Measurements from ENCODE around the gene SPEG. TPM values are rescaled to one million over a fixed set of nuclear protein-coding genes. Genes with fewer than 3 reads are reported as not detected.

SPEG gene
- total RNA-seq, 2 donors from 2014 or later: 82.2 to 90.8 TPM

DNA sequence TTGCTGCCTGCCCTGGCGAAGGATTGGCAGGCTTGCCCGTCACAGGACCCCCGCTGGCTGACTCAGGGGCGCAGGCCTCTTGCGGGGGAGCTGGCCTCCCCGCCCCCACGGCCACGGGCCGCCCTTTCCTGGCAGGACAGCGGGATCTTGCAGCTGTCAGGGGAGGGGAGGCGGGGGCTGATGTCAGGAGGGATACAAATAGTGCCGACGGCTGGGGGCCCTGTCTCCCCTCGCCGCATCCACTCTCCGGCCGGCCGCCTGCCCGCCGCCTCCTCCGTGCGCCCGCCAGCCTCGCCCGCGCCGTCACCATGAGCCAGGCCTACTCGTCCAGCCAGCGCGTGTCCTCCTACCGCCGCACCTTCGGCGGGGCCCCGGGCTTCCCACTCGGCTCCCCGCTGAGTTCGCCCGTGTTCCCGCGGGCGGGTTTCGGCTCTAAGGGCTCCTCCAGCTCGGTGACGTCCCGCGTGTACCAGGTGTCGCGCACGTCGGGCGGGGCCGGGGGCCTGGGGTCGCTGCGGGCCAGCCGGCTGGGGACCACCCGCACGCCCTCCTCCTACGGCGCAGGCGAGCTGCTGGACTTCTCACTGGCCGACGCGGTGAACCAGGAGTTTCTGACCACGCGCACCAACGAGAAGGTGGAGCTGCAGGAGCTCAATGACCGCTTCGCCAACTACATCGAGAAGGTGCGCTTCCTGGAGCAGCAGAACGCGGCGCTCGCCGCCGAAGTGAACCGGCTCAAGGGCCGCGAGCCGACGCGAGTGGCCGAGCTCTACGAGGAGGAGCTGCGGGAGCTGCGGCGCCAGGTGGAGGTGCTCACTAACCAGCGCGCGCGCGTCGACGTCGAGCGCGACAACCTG, 16.3 kb upstream of the SPEG start, which contains the start of gene DES:
Gene DES (plus strand): TSS at position 223 of the 857 bp plus-strand sequence. CDS start 86 bp downstream, at position 309.
- peaks cover 0 to 5% of the 10 kb centered on the region in 2 donors for H3K27me3 ChIP-seq
- H3K27ac ChIP-seq: peak within 1 kb of the TSS; percentile 92 to 96
- peak within 1 kb of the TSS; percentile 59 to 60 for H3K4me3 ChIP-seq

DNA sequence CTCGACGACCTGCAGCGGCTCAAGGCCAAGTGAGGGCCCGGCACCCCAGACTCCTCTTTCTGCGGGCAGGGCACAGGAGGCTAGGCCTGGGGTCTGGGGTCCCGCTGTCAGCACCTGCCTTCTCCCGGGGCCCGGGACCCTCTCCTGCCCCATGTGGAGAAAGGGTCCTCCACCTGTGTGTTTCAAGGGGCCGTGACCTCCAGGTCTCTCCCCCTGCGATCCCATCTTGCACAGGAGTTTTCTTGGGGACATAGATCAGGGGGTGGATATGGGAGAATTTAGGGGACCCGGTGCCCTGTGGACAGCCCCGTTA, 15.7 kb upstream of the SPEG start:
- TF ChIP-seq, protein P1, sequence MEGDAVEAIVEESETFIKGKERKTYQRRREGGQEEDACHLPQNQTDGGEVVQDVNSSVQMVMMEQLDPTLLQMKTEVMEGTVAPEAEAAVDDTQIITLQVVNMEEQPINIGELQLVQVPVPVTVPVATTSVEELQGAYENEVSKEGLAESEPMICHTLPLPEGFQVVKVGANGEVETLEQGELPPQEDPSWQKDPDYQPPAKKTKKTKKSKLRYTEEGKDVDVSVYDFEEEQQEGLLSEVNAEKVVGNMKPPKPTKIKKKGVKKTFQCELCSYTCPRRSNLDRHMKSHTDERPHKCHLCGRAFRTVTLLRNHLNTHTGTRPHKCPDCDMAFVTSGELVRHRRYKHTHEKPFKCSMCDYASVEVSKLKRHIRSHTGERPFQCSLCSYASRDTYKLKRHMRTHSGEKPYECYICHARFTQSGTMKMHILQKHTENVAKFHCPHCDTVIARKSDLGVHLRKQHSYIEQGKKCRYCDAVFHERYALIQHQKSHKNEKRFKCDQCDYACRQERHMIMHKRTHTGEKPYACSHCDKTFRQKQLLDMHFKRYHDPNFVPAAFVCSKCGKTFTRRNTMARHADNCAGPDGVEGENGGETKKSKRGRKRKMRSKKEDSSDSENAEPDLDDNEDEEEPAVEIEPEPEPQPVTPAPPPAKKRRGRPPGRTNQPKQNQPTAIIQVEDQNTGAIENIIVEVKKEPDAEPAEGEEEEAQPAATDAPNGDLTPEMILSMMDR (IDR thresholded peaks at IDR 0.05): no peak
- Histone ChIP-seq H3K4me3 (peak overlapping the region; percentile 59 to 60), H3K9me3 (no peaks in the 10 kb centered on the region), H3K4me1 (peaks cover 0 to 39% of the 10 kb centered on the region in 2 donors), H3K27me3 (peaks cover 0 to 5% of the 10 kb centered on the region in 2 donors), H3K27ac (peak overlapping the region; percentile 92 to 96), H3K36me3 (peaks cover 54% of the 10 kb centered on the region)
- DNase-seq (ENCODE audit: low spot score): no peak

More for the DNA sequence above, 16.3 kb upstream of the SPEG start, which contains the start of gene DES:
- H3K4me1 ChIP-seq: peaks cover 0 to 39% of the 10 kb centered on the region in 2 donors
- H3K36me3 ChIP-seq: peaks cover 49% of the 10 kb centered on the region
- no peak for DNase-seq (ENCODE audit: low spot score)
- H3K9me3 ChIP-seq: no peaks in the 10 kb centered on the region
- TF ChIP-seq, protein P1 (IDR thresholded peaks at IDR 0.05): no peak

DNA sequence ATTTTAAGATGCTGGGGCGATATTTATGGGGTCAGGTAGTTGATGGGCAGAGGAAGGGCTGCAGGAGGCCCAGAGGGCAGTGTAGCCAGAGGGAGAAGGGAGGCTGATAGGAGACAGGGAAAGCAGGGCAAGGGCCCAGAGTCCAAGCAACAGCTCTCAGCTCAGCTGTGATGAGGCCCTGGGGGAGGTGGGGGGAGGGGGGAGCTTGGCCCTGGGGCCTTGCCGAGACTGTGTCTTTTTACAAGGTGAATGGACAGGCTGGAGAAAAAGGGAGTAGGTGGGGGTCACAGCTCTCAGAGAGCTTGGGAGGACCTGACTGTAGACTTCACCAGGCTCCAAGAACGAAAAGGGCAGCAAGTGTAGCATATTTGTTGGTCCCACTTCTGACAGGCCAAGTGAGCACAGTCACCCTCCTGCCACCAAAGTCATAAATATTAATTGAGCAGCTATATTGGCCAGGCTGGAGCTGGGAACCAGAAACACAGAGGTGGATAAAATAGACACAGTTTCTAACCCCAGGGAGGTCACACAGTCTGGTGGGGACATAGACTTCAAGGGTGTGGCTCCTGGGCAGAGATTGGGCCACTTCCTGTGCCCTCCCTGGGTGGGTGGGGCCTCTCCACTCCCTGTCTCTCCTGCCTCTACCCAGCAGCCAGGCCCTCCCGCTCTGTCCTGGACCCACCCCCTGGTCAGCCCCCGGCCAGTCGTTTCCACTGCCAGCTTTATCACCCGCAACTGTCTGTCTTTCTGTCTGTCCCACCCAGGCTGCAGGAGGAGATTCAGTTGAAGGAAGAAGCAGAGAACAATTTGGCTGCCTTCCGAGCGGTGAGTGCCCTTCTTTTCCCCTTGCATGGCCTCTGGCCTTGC, 15.1 kb upstream of the SPEG start:
- H3K4me3 ChIP-seq: peak overlapping the region; percentile 59 to 60
- TF ChIP-seq, protein P1 (IDR thresholded peaks at IDR 0.05): no peak
- no peak for DNase-seq (ENCODE audit: low spot score)
- peaks cover 60% of the 10 kb centered on the region for H3K36me3 ChIP-seq
- H3K27me3 ChIP-seq: peaks cover 0 to 5% of the 10 kb centered on the region in 2 donors
- peaks cover 0 to 44% of the 10 kb centered on the region in 2 donors for H3K4me1 ChIP-seq
- H3K27ac ChIP-seq: peak overlapping the region; percentile 92 to 96
- H3K9me3 ChIP-seq: no peaks in the 10 kb centered on the region

DNA sequence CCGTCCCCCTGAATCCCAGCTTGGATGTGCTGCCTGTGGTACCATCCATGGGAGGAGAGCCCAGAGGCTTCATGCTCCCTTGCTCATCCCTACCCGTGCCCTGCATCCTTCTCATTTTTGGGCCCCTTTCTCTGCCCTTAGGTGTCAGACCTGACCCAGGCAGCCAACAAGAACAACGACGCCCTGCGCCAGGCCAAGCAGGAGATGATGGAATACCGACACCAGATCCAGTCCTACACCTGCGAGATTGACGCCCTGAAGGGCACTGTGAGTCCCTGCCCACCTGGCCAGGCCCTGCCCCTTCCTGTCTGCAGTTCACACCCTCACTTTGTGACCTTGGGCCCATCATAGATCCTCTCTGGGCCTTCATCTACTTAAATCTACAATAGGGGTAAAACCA, 14.0 kb upstream of the SPEG start:
- no peak for DNase-seq (ENCODE audit: low spot score)
- TF ChIP-seq, protein P1 (IDR thresholded peaks at IDR 0.05): no peak
- peaks cover 72% of the 10 kb centered on the region for H3K36me3 ChIP-seq
- peaks cover 0 to 36% of the 10 kb centered on the region in 2 donors for H3K4me1 ChIP-seq
- H3K27me3 ChIP-seq: peaks cover 0 to 5% of the 10 kb centered on the region in 2 donors
- no peaks in the 10 kb centered on the region for H3K9me3 ChIP-seq
- H3K27ac ChIP-seq: peak overlapping the region; percentile 92 to 96
- H3K4me3 ChIP-seq: peak overlapping the region; percentile 59 to 60

DNA sequence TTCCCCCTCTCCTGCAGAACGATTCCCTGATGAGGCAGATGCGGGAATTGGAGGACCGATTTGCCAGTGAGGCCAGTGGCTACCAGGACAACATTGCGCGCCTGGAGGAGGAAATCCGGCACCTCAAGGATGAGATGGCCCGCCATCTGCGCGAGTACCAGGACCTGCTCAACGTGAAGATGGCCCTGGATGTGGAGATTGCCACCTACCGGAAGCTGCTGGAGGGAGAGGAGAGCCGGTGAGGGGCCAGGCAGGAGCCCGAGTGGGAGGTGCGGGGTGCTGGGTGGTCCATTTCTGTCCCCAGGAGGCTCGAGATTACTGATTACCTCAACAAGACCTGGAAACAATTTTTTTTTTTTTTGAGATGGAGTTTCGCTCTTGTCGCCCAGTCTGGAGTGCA, 13.3 kb upstream of the SPEG start:
- Histone ChIP-seq H3K4me3 (peak overlapping the region; percentile 59 to 60), H3K4me1 (peaks cover 0 to 30% of the 10 kb centered on the region in 2 donors), H3K27me3 (peaks cover 0 to 5% of the 10 kb centered on the region in 2 donors), H3K9me3 (no peaks in the 10 kb centered on the region), H3K36me3 (peaks cover 78% of the 10 kb centered on the region), H3K27ac (peak overlapping the region; percentile 92 to 96)
- TF ChIP-seq, protein P1 (IDR thresholded peaks at IDR 0.05): no peak
- no peak for DNase-seq (ENCODE audit: low spot score)

Measured in right atrium auricular region (tissue), 2 donors.